Inflammatory macrophage (primary cell): ENCODE results near the gene NCSTN.

Source experiments
- DNase-seq, 2 donors: peaks; one replicate each; pipeline ENCODE4 v3.0.0-alpha.2; 2020 to 2022
- total RNA-seq, 18 experiments: gene quantifications; one replicate each; lab custom pipeline; 2026; ENCODE audit warnings: mixed read lengths in 6 of 18, inconsistent platforms in 2 of 18; lab: John Stamatoyannopoulos, UW

The NCSTN gene
- total RNA-seq: 64.4 to 249 (median 112) reads per million in 18 experiments

DNA sequence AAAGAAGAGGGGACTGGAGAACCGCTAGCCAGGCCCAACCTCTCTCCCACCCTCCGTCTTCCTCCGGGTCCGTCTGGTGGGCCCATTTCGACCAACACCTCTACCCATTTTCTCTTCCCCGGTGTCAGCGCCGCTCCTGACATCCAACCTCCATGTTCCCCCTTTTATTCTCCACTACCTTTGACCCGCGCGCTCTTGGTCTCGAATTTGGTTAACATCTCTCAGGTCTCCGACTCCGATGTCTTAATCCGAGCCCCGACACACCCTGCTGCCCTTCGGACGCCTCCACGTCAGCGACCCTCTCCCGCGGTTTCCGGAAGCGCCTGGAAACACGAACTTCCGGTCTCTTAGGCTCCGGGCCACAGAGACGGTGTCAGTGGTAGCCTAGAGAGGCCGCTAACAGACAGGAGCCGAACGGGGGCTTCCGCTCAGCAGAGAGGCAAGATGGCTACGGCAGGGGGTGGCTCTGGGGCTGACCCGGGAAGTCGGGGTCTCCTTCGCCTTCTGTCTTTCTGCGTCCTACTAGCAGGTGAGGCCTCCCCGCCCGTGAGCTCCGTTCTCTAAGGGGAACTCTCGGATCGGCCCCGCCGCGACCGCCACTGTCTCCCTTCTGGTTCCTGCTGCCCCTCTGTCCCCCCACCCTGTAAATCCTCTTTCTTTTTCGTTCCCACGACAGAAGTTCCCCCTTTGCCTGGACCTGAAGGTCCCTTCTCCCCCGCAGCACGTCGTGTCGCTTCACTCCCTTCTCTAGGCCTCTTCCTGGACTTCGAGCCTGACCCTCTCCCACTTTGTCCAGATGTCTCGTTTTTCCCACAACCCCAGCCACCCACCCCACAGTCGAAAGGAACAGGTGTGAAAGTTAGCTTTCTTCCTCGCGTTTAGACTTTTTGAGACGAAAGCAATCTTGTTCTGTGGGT, at the start of gene NCSTN, which contains the start of gene COPA:
Gene NCSTN, plus strand, starts transcription at position 431 of the 917 bp plus-strand sequence. Its CDS starts 14 bp downstream, at position 445.
Gene COPA, minus strand, starts transcription at position 298 of the 917 bp plus-strand sequence. Its CDS starts 80 bp downstream, at position 218.
- peak; percentile 95 to 96 for DNase-seq

- DNase-seq: no peak
Measured at GRCh38 chr1:160296036-160296435, 47.1 kb upstream of the NCSTN start.

GRCh38 chr1:160300173-160300572, 43.0 kb upstream of the NCSTN start:
- DNase-seq: no peak

DNA sequence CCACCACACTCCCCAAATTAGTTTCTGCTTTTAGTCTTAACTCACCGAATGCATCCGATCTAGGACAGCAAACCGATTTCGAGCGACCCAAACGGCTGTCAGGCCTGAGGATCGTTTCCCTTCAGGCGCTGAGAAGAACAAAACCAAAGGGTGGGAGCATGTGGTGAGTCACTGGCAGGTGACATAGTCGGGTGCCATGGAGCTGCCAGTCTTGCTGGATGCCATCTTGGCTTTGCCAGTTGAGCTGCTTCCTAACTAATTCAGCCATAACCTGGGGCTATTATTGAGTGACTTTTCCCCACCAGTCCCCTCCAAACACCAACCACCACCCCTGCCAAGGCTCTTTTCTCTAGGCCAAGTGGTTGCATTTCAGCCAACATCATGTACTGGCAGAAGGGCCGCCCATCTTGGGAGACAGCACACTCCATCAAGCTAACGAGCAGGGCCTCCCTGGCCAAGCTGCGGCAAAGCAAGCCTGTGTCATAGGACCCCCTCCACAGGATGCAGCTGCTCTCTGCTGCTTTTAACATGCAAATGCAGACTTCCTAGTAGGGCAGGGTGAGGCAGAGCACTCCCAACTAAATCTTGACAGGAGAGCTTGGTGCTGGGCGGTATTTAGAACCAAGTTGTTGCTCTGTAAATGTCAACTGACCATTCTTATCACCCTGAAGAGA, 35.9 kb upstream of the NCSTN start:
- DNase-seq: no peak

GRCh38 chr1:160308451-160309184, 34.6 kb upstream of the NCSTN start:
- no peak for DNase-seq

GRCh38 chr1:160309185-160309557, 34.0 kb upstream of the NCSTN start:
- DNase-seq: peak; percentile 34 to 53

DNA sequence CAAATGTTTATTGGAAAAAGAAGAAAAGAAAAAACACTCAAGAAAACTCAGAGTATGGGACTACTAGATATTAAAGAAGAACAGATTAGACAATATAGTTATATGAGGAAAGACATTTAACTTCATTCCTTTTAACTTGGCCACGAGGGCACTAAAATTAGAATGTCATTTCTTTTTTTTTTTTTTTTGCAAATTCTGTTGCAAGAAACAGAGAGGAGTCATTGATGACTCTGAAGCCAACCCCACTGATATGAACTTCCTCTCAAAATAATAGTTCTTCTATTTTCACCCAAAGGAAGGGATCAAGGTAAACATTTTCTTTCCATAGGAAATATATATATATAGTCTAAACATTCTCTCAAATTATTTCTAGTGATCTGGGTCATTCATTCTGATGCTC, 33.6 kb upstream of the NCSTN start:
- DNase-seq: peak; percentile 48 to 69

DNA sequence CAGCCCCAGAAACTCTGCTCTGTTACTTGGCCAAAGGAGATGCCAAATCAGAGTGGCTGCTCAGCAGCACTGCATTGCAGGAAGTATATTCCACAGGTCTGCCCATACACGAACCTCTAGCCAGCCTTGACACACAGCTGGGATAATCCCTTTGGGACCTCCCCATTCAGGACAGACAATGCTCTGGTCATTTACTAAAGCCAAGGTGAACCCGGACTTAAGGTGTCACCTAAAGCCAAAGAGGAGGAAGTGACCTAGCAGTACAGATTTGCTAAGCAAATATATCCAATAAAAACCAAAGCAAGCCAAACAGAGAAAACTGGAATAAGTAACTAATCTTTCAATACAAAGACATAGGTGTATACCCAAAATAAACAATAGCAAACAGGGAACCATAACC, 27.8 kb upstream of the NCSTN start:
- no peak for DNase-seq

DNA sequence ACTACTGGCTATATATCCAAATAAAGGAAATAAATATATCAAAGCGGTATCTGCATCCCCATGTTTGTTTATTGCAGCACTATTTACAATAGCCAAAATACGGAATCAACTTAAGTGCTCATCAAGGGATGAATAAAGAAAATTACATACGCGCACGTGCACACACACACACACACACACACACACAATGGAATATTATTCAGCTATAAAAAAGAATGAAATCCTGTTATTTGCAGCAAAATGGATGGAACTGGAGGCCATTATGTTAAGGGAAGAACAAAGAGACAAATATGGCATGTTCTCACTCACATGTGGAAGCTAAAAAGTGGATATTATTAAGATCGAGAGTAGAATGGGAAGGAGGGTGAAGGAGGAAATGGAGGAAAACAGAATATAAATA, 20.4 kb upstream of the NCSTN start:
- DNase-seq: no peak

- DNase-seq: no peak
Measured at GRCh38 chr1:160325252-160325651, 17.9 kb upstream of the NCSTN start.

- DNase-seq: no peak
Measured at GRCh38 chr1:160326418-160326817, 16.8 kb upstream of the NCSTN start.

DNA sequence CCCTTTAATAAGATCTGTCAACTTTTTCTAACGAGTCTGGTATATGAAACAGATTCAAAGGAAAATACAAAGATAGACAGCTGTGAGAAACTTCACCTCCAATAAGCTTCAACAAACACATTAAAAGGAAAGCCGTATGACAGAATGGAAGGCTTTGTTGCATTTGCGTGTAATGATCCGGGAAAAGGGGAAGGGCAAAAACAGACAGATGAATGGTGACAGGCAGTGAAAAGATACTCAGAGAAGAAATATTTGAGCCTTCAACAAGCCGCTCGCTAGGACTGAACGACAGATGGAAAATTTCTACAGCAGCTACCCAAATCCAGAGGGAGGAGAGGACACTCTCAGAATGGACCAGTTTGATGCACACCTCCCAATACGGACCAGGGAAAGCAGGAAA, 15.0 kb upstream of the NCSTN start:
- no peak for DNase-seq

DNA sequence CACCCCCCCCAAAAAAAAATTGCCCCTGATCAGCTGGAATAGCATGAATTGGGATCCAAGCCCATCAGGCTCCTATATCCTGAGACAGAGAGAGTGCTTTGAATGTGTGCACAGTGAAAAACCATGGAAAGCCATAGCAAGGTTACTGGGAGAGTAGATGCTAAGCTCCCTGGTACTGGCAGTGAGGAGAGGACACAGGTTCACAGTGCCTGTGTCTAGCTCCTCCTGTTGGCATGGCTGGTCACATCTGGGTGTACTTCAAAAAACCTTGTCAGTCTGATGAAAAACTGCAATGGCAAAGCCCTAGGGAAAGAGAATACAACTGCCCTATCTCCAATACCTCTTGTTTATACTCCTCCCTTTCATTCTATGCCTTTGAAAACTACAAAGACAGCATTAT, 13.1 kb upstream of the NCSTN start:
- no peak for DNase-seq

- DNase-seq: no peak
Measured at GRCh38 chr1:160332516-160332915, 10.7 kb upstream of the NCSTN start.

GRCh38 chr1:160338580-160338979, 4.6 kb upstream of the NCSTN start:
- peak; percentile 71 to 93 for DNase-seq

GRCh38 chr1:160340146-160340545, 3.0 kb upstream of the NCSTN start:
- no peak for DNase-seq

GRCh38 chr1:160340866-160341265, 2.3 kb upstream of the NCSTN start:
- no peak for DNase-seq

DNA sequence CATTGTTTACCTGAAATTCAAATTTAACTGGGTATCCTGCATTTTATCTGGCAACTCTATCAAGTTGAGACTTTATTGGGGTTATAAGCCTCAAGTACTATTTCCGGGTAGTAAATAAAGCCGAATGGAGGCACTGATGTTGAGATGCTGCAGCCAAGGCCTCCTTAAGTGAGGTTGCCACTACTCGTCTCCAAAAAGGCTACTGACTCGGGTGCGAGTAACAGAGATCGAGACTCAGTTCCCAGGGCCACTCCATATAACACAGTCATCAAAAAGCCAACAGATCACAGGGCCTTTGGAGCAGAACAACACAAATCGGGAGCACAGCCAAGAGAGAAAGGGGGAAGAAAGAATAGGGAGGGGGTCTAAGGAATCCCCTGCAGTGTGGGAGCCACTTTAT, 657 bp upstream of the NCSTN start:
- DNase-seq: peak in 1 of 2 donors; percentile 16

DNA sequence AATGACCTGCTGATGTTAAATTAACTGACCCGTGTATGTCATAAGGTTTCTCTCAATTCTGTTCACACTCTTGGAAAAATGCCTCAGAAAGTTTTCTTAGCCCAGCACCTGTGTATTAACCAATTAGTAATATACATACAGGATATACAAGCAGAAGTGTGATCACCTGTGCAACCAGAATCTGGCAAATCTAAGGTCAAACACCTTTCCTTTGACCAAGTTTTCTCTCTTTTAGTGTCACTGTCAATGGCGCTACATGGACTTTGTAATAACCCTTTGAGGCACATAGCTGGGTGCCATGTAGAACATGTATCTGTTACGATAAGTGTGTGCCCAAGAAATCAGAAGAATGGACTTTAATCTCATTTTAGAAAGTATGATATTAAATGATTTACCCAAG, 1.1 kb downstream of the NCSTN start:
- DNase-seq: no peak

DNA sequence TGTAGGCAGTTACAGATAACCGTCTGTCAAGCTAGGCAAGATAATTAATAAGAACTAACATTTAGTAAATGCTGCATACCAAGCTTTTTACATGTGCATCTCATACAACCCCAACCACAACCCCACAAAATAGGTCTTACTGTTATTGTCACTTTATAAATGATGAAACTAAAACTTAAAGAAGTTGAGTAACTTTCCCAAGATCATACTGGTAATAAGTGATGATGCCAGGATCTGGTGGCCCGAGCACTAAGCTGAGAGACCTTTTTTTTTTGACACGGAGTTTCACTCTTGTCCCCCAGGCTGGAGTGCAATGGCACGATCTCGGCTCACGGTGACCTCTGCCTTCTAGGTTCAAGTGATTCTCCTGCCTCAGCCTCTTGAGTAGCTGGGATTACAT, 1.8 kb downstream of the NCSTN start:
- no peak for DNase-seq

DNA sequence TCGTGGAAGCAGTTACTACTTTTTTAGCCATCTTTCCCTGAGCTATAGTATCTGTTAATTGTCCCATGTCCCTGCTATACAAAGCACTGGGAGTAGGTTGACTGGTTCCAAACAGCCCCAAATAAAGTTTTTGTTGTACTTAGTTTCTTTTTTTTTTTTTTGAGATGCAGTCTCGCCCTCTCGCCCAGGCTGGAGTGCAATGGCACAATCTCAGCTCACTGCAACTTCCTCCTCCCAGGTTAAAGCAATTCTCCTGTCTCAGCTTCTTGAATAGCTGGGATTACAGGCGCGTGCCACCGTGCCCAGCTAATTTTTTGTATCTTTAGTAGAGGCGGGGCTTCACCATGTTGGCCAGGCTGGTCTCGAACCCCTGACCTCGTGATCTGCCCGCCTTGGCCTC, 3.3 kb downstream of the NCSTN start:
- peak; percentile 73 to 77 for DNase-seq

DNA sequence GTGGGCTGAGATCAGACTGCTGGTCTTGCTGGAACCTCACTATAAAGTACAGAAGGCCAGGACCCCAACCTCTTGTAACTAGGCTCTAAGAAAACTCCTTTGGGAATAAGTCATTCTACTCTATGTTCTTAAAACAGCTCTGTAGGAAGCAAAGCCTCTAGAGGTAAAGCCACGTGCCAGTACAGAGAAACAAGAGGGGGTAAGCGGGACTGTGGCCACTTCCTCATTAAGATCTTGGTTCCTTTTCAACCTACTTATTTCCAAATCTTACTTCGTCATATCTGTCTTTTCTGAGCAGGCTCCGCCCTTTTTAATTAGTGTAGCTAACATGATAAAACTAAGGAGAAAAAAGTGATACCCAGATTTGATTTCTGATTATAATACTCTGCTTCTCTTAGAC, 3.8 kb downstream of the NCSTN start:
- peak; percentile 88 to 92 for DNase-seq

GRCh38 chr1:160351629-160352028, 8.4 kb downstream of the NCSTN start:
- no peak for DNase-seq
